ENCODE data around the gene DRG2. TPM values are rescaled to one million over a fixed set of nuclear protein-coding genes. Genes with fewer than 3 reads are reported as not detected.

Gene DRG2
- total RNA-seq, 1 experiment from 2014 or later, result 52.0 TPM

DNA sequence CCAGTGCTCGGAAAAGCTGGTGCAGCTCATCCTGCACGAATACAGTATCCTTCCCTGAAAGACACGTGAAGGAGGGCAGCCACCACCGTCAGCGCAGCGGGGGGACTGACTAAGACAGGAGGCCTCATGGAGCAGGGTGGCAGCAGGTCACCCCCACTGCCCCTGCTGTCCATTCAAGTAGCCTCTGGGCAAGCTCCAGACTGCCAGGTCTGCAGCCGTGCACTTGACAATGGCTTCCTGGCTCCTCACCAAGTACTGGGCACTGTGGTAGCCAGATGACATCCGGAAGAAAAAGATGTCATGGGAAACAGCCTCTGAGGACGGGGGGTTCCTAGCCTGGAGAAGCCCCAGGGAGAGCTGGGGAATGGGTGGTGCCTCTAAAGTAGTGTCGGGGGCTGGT lies 12.9 kb downstream of the DRG2 start:
- Histone ChIP-seq H2BK15ac (ENCODE audit: low read depth, low read length) (no peak overlapping the region), H3K56ac (ENCODE audit: insufficient read length, low read depth, low read length) (no peak overlapping the region), H2BK120ac (ENCODE audit: low read depth, low read length, poor library complexity, severe bottlenecking) (no peak overlapping the region), H2AFZ (ENCODE audit: low read length) (no peak overlapping the region), H2BK12ac (ENCODE audit: insufficient read length, low read depth, low read length) (no peak overlapping the region), H3K9me3 (ENCODE audit: control insufficient read depth, low read depth, low read length) (no peaks in the 10 kb centered on the region), H3K23ac (ENCODE audit: insufficient read length, low read depth, low read length) (no peak overlapping the region), H2AK5ac (ENCODE audit: insufficient read length, low read length) (no peak overlapping the region), H3K9ac (ENCODE audit: extremely low read depth, insufficient read length, low read length) (no peak overlapping the region), H3K27ac (ENCODE audit: insufficient read length, low read depth, low read length) (no peak overlapping the region), H3K18ac (ENCODE audit: insufficient read length, low read depth, low read length) (no peak overlapping the region), H4K5ac (ENCODE audit: insufficient read length, low read depth, low read length) (no peak overlapping the region), H3K79me2 (ENCODE audit: insufficient read depth, low read length) (no peaks in the 10 kb centered on the region), H3K4me1 (ENCODE audit: insufficient read depth, low read length) (no peaks in the 10 kb centered on the region), H3K79me1 (ENCODE audit: insufficient read depth, low read depth, low read length, poor library complexity, severe bottlenecking) (no peaks in the 10 kb centered on the region), H3K4ac (ENCODE audit: low read depth, low read length) (no peak overlapping the region), H3K4me2 (ENCODE audit: insufficient read depth, insufficient read length, low read length) (no peak overlapping the region), H2BK20ac (ENCODE audit: low read depth, low read length, poor library complexity, severe bottlenecking) (no peak overlapping the region), H4K91ac (ENCODE audit: insufficient read length, low read depth, low read length) (no peak overlapping the region), H4K8ac (replicated peaks; ENCODE audit: insufficient read length, low read depth, low read length) (no peak overlapping the region), H3K14ac (ENCODE audit: insufficient read depth, low read length) (no peak overlapping the region), H3T11ph (ENCODE audit: low read length) (no peak overlapping the region), H3K27me3 (ENCODE audit: insufficient read depth, low read length) (no peaks in the 10 kb centered on the region), H3K23me2 (ENCODE audit: insufficient read length, low read depth, low read length, poor library complexity, severe bottlenecking) (no peaks in the 10 kb centered on the region), H4K20me1 (ENCODE audit: control insufficient read depth, insufficient read depth, insufficient read length) (no peaks in the 10 kb centered on the region), H2BK5ac (ENCODE audit: insufficient read length, low read length) (no peak overlapping the region)
- no CpG with 5 or more reads among the region's 10 CpGs for WGBS (ENCODE audit: extremely low coverage, insufficient read length, low lambda C conversion rate)
- peaks cover 13 to 69% (median 30%) of the 10 kb centered on the region in 3 experiments for H3K36me3 Mint-ChIP-seq (ENCODE audit: insufficient read depth in 1 of 3, low read depth in 3 of 3)
- H3K27ac Mint-ChIP-seq, result no peak overlapping the region
- DNase-seq, result no peak
- no peaks in the 10 kb centered on the region for H3K27me3 Mint-ChIP-seq (ENCODE audit: low read depth)
- H3K4me3 Mint-ChIP-seq, result no peak overlapping the region
- no peaks in the 10 kb centered on the region for H3K4me1 Mint-ChIP-seq
- H3K9me3 Mint-ChIP-seq, result no peaks in the 10 kb centered on the region
- TF ChIP-seq, protein P1, sequence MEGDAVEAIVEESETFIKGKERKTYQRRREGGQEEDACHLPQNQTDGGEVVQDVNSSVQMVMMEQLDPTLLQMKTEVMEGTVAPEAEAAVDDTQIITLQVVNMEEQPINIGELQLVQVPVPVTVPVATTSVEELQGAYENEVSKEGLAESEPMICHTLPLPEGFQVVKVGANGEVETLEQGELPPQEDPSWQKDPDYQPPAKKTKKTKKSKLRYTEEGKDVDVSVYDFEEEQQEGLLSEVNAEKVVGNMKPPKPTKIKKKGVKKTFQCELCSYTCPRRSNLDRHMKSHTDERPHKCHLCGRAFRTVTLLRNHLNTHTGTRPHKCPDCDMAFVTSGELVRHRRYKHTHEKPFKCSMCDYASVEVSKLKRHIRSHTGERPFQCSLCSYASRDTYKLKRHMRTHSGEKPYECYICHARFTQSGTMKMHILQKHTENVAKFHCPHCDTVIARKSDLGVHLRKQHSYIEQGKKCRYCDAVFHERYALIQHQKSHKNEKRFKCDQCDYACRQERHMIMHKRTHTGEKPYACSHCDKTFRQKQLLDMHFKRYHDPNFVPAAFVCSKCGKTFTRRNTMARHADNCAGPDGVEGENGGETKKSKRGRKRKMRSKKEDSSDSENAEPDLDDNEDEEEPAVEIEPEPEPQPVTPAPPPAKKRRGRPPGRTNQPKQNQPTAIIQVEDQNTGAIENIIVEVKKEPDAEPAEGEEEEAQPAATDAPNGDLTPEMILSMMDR (conservative IDR thresholded peaks at IDR 0.05), result no peak

Measured in H9 (cell line).